Breast epithelium (tissue), 3 donors: ENCODE results near the gene CTTNBP2NL.

Experiments
- POLR2A ChIP-seq: fragments of 450-650 bp; IDR thresholded peaks from one replicate; pipeline ENCODE4 v1.6.1; 2016; ENCODE audit warnings: antibody characterized with exemption, mild to moderate bottlenecking, moderate library complexity
- POLR2AphosphoS5 ChIP-seq, 3 donors: sonication (generic); formaldehyde crosslinking; IDR thresholded peaks; one replicate each; pipeline ENCODE4 v1.6.1; 2017; ENCODE audit warnings: antibody characterized with exemption in 3 of 3
- TF ChIP-seq, protein P1 (sequence below), 3 donors: fragments of 450-650 bp; IDR thresholded peaks; one replicate each; pipeline ENCODE4 v1.5.1; 2016 to 2017; ENCODE audit warnings: antibody characterized with exemption in 3 of 3, mild to moderate bottlenecking in 3 of 3, moderate library complexity in 3 of 3

DNA sequence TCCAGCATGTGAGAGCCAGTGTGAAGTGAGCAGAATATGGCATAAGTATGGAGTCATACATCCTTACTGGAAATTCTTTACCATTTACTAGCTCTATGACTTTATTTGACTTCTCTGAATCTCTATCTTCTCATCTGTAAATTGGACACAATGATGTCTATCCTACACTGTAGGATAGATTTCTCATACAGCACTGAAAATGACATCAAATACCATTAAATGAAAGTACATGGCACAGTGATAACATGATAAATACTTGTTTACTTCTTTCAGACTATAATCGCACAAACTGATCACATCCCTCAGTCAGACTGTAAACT lies 1.3 kb upstream of the CTTNBP2NL start:
- TF ChIP-seq POLR2A (no peak), POLR2AphosphoS5 (IDR thresholded peaks at IDR 0.05) (no peak)
- TF ChIP-seq, protein P1, sequence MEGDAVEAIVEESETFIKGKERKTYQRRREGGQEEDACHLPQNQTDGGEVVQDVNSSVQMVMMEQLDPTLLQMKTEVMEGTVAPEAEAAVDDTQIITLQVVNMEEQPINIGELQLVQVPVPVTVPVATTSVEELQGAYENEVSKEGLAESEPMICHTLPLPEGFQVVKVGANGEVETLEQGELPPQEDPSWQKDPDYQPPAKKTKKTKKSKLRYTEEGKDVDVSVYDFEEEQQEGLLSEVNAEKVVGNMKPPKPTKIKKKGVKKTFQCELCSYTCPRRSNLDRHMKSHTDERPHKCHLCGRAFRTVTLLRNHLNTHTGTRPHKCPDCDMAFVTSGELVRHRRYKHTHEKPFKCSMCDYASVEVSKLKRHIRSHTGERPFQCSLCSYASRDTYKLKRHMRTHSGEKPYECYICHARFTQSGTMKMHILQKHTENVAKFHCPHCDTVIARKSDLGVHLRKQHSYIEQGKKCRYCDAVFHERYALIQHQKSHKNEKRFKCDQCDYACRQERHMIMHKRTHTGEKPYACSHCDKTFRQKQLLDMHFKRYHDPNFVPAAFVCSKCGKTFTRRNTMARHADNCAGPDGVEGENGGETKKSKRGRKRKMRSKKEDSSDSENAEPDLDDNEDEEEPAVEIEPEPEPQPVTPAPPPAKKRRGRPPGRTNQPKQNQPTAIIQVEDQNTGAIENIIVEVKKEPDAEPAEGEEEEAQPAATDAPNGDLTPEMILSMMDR (IDR thresholded peaks at IDR 0.05): no peak
